Inferior parietal cortex (tissue), 1 donor: ENCODE results near the gene TAF10.

Experiments used
- DNase-seq: peaks from one replicate; pipeline ENCODE4 v3.0.0-alpha.2; 2016; ENCODE audit errors: extremely low spot score

Gene TAF10

GRCh38 chr11:6625156-6625831 is 13.3 kb upstream of the TAF10 start:
- DNase-seq: no peak

DNA sequence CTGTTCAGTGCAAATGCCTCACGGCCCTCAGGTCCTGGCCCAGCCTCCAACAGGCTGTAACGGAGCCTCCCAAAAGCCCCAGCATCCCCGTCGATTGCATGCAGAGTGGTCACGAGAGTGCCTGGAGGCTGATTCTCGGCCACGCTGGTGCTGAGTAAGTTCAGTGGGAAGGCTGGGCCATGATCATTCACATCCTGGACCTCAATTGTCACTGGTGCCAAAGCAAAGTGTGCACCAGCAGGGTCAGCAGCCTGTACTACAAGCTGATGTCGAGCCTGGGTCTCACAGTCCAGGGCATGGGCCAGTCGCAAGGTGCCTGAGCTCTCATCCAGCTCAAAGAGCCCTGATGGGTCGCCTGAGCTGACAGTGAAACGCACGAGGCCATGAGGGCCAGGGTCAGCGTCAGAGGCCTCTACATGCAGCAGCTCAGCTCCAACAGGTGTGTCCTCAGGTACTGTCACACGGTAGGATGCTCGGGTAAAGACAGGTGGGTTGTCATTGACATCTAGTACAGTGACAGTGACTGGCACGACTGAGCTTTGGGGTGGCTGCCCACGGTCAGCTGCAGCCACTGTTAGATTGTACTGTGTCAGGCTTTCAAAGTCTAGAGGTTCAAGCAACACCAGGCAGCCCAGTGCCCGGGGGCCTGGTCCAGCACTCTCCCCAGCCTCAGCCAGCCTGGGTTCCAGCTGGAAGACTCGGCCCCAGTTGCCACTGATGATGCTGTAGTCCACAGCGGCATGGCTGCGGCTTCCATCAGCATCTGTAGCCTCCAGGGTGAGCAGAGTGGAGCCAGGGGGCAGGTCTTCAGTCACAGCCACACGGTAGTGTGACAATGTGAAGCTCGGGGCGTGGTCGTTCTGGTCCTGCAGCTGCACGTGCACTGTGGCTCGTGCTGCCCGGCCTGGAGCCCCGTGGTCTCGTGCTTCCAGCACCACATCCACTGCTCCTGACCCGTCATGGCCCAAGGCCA is 11.7 kb upstream of the TAF10 start:
- no peak for DNase-seq

GRCh38 chr11:6622261-6623171 is 10.5 kb upstream of the TAF10 start:
- no peak for DNase-seq

- no peak for DNase-seq
These were observed 9.7 kb upstream of the TAF10 start for GRCh38 chr11:6621711-6622211.

- no peak for DNase-seq
These were observed 8.6 kb upstream of the TAF10 start for GRCh38 chr11:6620636-6621035.

GRCh38 chr11:6619004-6619745 is 7.2 kb upstream of the TAF10 start, which contains the start of gene TPP1:
TSS of gene TPP1 (minus strand) at chr11:6619422. CDS start at chr11:6619400, 22 bp downstream.
- DNase-seq: peak; percentile 99

DNA sequence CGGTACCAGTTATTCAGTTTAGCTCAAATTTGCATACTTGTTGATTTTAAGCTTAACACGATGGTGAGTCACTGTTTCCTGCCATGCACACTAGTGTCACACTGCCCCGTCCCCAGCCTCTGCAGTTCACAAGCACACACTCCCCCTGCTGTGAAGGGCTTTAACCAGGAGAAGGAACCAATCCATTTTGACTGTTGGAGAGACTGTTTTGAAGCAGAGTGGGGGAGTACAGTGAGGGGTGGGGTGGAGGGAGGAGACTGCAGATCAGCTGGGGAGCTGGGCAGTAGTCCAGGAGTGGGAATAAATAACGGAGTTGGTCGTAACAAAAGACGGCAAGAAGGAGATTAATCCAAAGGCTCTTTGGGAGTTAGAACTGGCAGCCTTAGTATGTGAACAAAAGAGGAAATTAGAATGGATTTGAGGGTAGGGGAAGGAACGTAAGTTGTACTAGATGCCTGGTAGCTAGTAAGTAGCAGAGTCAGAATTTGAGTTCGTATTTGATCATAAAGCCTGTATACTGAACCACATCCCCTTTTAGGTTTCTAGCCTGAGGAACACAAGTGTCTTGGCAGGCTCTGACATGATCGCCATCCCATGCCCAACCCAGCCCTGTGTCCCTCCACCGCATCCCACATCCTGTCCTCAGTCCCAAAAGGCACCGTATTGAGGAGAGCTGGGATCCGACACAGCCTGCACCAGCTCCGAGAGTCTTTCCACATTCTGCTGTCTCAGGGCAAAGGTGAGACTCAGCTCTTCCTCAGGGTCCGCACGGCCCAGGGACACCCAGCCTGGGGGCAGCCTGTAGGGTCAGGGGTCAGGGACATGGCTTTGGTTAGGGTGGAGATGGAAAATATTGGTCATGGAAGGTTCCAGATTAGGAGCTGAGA is 6.3 kb upstream of the TAF10 start:
- DNase-seq: no peak

GRCh38 chr11:6617315-6617781 is 5.3 kb upstream of the TAF10 start:
- no peak for DNase-seq

GRCh38 chr11:6616596-6617250 is 4.7 kb upstream of the TAF10 start:
- DNase-seq: no peak

DNA sequence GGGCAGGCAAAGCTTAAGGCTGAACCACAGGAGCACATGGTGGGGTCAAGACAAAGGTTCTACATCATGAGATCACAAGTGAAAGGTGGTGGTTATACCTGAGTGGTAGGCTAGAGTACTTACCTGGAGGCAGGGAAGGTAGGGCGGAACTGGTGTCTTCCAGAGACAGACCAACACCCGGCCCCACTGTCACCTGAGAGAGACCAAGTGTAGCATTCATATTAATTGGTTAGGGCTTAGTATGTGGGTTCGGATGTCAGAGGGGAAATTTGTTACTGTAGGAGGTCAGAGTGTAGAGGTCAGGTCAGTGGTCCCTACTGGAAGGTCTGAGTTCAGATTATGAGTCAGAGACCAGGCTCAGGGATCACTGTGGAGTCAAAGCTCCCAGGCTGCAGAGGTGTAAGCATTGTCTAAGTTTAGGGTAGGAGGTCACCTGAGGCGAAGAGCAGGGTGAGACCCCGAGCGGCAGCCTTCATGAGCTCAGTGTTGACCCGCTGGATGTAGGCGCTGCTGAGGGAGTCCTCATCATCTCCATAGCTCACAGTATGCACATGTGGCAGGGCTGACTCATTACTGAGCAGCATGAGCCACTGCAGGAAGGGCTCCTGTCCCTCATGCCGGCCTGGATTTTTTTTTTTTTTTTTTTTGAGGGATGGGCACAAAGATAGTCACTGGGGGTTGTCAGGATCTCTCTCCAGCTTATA is 4.0 kb upstream of the TAF10 start:
- DNase-seq: no peak

GRCh38 chr11:6615046-6615445 is 3.0 kb upstream of the TAF10 start:
- DNase-seq: no peak

GRCh38 chr11:6614446-6614845 is 2.4 kb upstream of the TAF10 start:
- DNase-seq: no peak

- DNase-seq: no peak
These were observed 1.5 kb upstream of the TAF10 start for GRCh38 chr11:6613496-6613895.

DNA sequence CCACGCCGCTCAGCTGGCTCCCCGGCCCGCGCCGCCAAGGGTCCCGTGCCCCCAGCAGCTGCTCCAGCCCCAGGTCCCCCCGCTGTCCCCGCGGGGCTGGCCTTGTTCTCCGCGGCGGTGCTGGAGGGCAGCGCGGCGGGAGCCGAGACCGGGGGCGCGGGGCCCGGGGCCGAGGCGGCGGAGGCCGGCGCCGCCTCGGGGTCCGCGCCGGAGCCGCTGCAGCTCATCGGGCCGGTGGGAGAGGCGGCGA is 128 bp downstream of the TAF10 start:
- no peak for DNase-seq

GRCh38 chr11:6611092-6611962 is 689 bp downstream of the TAF10 start:
- DNase-seq: no peak

GRCh38 chr11:6610591-6610990 is 1.4 kb downstream of the TAF10 start:
- no peak for DNase-seq

GRCh38 chr11:6609502-6610015 is 2.5 kb downstream of the TAF10 start:
- DNase-seq: no peak
